Measurements from ENCODE around the gene DIS3L. TPM values are rescaled to one million over a fixed set of nuclear protein-coding genes. Genes with fewer than 3 reads are reported as not detected.
A peak's percentile ranks its signal among the peaks of the same experiment; 100 is the strongest.

DIS3L gene
- total RNA-seq, 1 experiment from 2014 or later, result 32.9 TPM

- TF ChIP-seq CTCF (IDR thresholded peaks at IDR 0.05), result 0 out of 2 replicates have a peak, but pooled peaks have one; percentile 23
- TF ChIP-seq ZBTB43 (CRISPR knock-in tag; IDR thresholded peaks at IDR 0.05), result no peak
- no peak for TF ChIP-seq GABPB1 (CRISPR knock-in tag; IDR thresholded peaks at IDR 0.05)
- TF ChIP-seq ERG (CRISPR knock-in tag; IDR thresholded peaks at IDR 0.05), result no peak
- no peak for TF ChIP-seq HMGA2 (CRISPR knock-in tag; IDR thresholded peaks at IDR 0.05)
- TF ChIP-seq ZSCAN18 (CRISPR knock-in tag; IDR thresholded peaks at IDR 0.05), result no peak
- TF ChIP-seq EMX1 (CRISPR knock-in tag; IDR thresholded peaks at IDR 0.05), result no peak
- TF ChIP-seq PREB (CRISPR knock-in tag; IDR thresholded peaks at IDR 0.05; ENCODE audit: borderline replicate concordance), result no peak
- TF ChIP-seq E2F5 (CRISPR knock-in tag; IDR thresholded peaks at IDR 0.05), result no peak
- TF ChIP-seq TCF7 (CRISPR knock-in tag; IDR thresholded peaks at IDR 0.05; ENCODE audit: low read depth), result no peak
- no peak for TF ChIP-seq RELA (CRISPR knock-in tag; IDR thresholded peaks at IDR 0.05; ENCODE audit: borderline replicate concordance)
- TF ChIP-seq MLX (CRISPR knock-in tag; IDR thresholded peaks at IDR 0.05), result no peak
- TF ChIP-seq ZNF263 (CRISPR knock-in tag; IDR thresholded peaks at IDR 0.05; ENCODE audit: low read depth), result no peak
- TF ChIP-seq AR (CRISPR knock-in tag; IDR thresholded peaks at IDR 0.05), result no peak
- peak; percentile 63 for TF ChIP-seq HMGXB4 (CRISPR knock-in tag; IDR thresholded peaks at IDR 0.05)
- TF ChIP-seq ELF4 (CRISPR knock-in tag; IDR thresholded peaks at IDR 0.05; ENCODE audit: low read depth), result no peak
- no peak for TF ChIP-seq ZNF138 (CRISPR knock-in tag; conservative IDR thresholded peaks at IDR 0.05)
- Mint-ChIP-seq H3K27me3 (ENCODE audit: low read depth) (peaks cover 69% of the 10 kb centered on the region), H3K4me3 (peak overlapping the region; percentile 78), H3K36me3 (no peaks in the 10 kb centered on the region), H3K27ac (no peak overlapping the region), H3K9me3 (no peaks in the 10 kb centered on the region), H3K4me1 (peaks cover 43% of the 10 kb centered on the region)
- peak; percentile 75 for DNase-seq (ENCODE audit: low spot score)
- ChIA-PET CTCF (interaction anchor here (0.6 to 2.4 kb wide), 19 partner anchors 8 to 389 kb away, joined by 3 to 9 read pairs (median 4); partner anchors contain the start of genes LCTL and SNAPC5), POLR2A (no interaction called here)
- peak; percentile 24 for ATAC-seq
These were observed 41.3 kb upstream of the DIS3L start for GRCh38 chr15:66251790-66252684.
